MM.1S (cell line): ENCODE measurements around the gene IQGAP2.

ENCODE experiments used
- CTCF ChIP-seq: fragments of 300-600 bp; sonication (generic); IDR thresholded peaks from 2 replicates; pipeline ENCODE4 v1.5.1; 2016; ENCODE audit warnings: antibody characterized with exemption, low read length, mixed read lengths
- EZH2phosphoT487 ChIP-seq: fragments of 300-600 bp; sonication (generic); IDR thresholded peaks from 2 replicates; pipeline ENCODE4 v1.6.1; 2018; ENCODE audit warnings: antibody characterized with exemption, low read length

- TF ChIP-seq EZH2phosphoT487: no peak
- TF ChIP-seq CTCF: no peak
These were observed 189.6 kb downstream of the IQGAP2 start for GRCh38 chr5:76592692-76593091.
